T-helper 1 cell treated with Interleukin-12 subunit alpha and Interleukin-12 subunit beta and Interleukin-4 antibody, amounts not matched to agents 30 ng/mL and 1 ng/mL, for 36 hours (primary cell): Measurements from ENCODE around the gene ZNF747. TPM values are rescaled to one million over a fixed set of nuclear protein-coding genes. Genes with fewer than 3 reads are reported as not detected.

ENCODE experiments used
- intact Hi-C: fragments of 100-400 bp; cut with micrococcal nuclease; formaldehyde crosslinking; loops from one replicate; pipeline ENCODE4 v1.15.1; 2024
- total RNA-seq: library from RNA; stranded (reverse); gene quantifications from 2 replicates; pipeline ENCODE4 v1.2.3, GENCODE V29; 2022

Gene ZNF747
- total RNA-seq = 13.8 and 14.1 TPM in 2 replicates

- intact Hi-C loops = loop anchor here (1.0 to 2.0 kb wide), 12 partner anchors 7 to 214 kb away; partner anchors contain the start of genes DCTPP1, FBRS, ITGAL and PHKG2
These were observed at the start of gene ZNF747 for GRCh38 chr16:30534368-30535105. TSS of gene ZNF747 (minus strand) at chr16:30534858. CDS start at chr16:30534679, 179 bp downstream.

- intact Hi-C loops = no loop called here
These were observed 48.1 kb upstream of the ZNF747 start for GRCh38 chr16:30582611-30583340.

- intact Hi-C loops = no loop called here
These were observed 46.8 kb upstream of the ZNF747 start for GRCh38 chr16:30581457-30581856.

GRCh38 chr16:30574678-30575077, 40.0 kb upstream of the ZNF747 start:
- intact Hi-C loops = no loop called here

GRCh38 chr16:30571445-30572322, 37.0 kb upstream of the ZNF747 start, which contains the start of gene ZNF688:
TSS of gene ZNF688 (minus strand) at chr16:30571714. CDS start at chr16:30571629, 85 bp downstream.
- intact Hi-C loops = loop anchor here (1.0 to 2.0 kb wide), 11 partner anchors 13 to 576 kb away; partner anchors contain the start of genes FBRS, HIRIP3, PRR14 and TBC1D10B

- intact Hi-C loops = no loop called here
These were observed 36.2 kb upstream of the ZNF747 start for GRCh38 chr16:30570636-30571444.

- intact Hi-C loops = no loop called here
These were observed 35.3 kb upstream of the ZNF747 start for GRCh38 chr16:30569746-30570635.

GRCh38 chr16:30569281-30569680, 34.6 kb upstream of the ZNF747 start:
- intact Hi-C loops = no loop called here

GRCh38 chr16:30567991-30568638, 33.5 kb upstream of the ZNF747 start:
- intact Hi-C loops = loop anchor here (1.0 kb wide), 3 partner anchors 10 to 138 kb away; partner anchors contain the start of genes DCTPP1 and ZNF764

- intact Hi-C loops = no loop called here
These were observed 32.7 kb upstream of the ZNF747 start for GRCh38 chr16:30567160-30567990.

GRCh38 chr16:30566531-30566930, 31.9 kb upstream of the ZNF747 start:
- intact Hi-C loops = no loop called here

- intact Hi-C loops = no loop called here
These were observed 31.3 kb upstream of the ZNF747 start for GRCh38 chr16:30565984-30566383.

- intact Hi-C loops = no loop called here
These were observed 30.9 kb upstream of the ZNF747 start for GRCh38 chr16:30565526-30565925.

GRCh38 chr16:30562021-30562420, 27.4 kb upstream of the ZNF747 start:
- intact Hi-C loops = no loop called here

- intact Hi-C loops = no loop called here
These were observed 26.6 kb upstream of the ZNF747 start for GRCh38 chr16:30561089-30561816.

GRCh38 chr16:30559690-30560089, 25.0 kb upstream of the ZNF747 start:
- intact Hi-C loops = loop anchor here (2.0 kb wide), 1 partner anchor 99 kb away; the partner anchor contains the start of gene FBRS

GRCh38 chr16:30558789-30559377, 24.2 kb upstream of the ZNF747 start:
- intact Hi-C loops = loop anchor here (1.0 to 2.0 kb wide), 14 partner anchors 9 to 363 kb away; partner anchors contain the start of genes DCTPP1, FBRS, PHKG2 and PRR14
